Measurements from ENCODE around the gene PC. TPM values are rescaled to one million over a fixed set of nuclear protein-coding genes. Genes with fewer than 3 reads are reported as not detected.

Gene PC
- total and polyA plus RNA-seq, 9 of the 15 experiments (the other 6 are each of a cell fraction or from before 2014, with no cell fraction given) = 0.94 to 38.0 (median 8.7) TPM

DNA sequence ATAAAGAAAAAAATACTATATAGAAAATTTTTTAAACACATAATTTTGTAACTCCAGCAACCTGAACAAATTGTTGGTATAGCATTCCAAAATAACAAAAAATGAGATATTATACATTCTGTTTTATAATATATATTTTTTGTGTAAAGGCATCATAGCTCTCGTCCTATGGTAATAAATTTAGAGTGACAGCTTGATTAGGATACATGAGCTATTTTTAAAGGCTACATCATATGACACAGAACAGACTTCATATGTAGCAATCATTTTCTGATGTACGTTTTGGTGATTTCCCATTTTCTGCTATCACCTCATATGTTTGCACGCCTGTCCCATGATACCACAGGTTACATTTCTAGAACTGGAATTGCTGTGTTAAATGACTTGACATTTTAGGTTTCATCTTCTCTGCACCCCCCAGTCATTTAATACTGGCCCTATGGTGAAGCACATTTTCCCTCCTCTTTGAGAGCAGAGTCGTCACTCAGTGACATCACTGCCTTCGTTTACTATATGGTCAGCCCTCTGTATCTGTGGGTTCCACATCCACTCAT, 19.5 kb downstream of the PC start:
- peak; percentile 55 for FAIRE-seq
- no peaks in the 10 kb centered on the region for H3K27me3 ChIP-seq (ENCODE audit: control insufficient read depth in 2 of 2, insufficient read depth in 2 of 2, low read length in 2 of 2)
- ChIA-PET POLR2A (interaction anchor here (0.5 to 0.9 kb wide), 2 partner anchors 16 to 46 kb away, joined by 3 read pairs; no protein-coding TSS in a partner anchor), CTCF (ENCODE audit: low intra/inter-chr PET ratio) (no interaction called here)
- no TSS peak for BruUV-seq (replicated peaks)
- ATAC-seq = no peak
- H3K79me2 ChIP-seq (ENCODE audit: control insufficient read depth, insufficient read depth, low read length) = no peaks in the 10 kb centered on the region; the same call in 2 of the 3 replicates
- no peaks in the 10 kb centered on the region for H4K20me1 ChIP-seq (replicated peaks; ENCODE audit: control insufficient read depth, insufficient read depth, low read length)
- intact Hi-C loops (cut with micrococcal nuclease) (no loop called here), in situ Hi-C loops (cut with MboI) (no loop called here)
- peaks cover 3% of the 10 kb centered on the region; the same call in 2 of the 3 replicates for H3K36me3 ChIP-seq (ENCODE audit: control insufficient read depth, insufficient read depth, low read length)
- H3K9me1 ChIP-seq (ENCODE audit: control insufficient read depth, insufficient read depth, low read length) = no peaks in the 10 kb centered on the region
- TF ChIP-seq PHF20 (IDR thresholded peaks at IDR 0.05; ENCODE audit: partially characterized antibody) (no peak), NFE2 (IDR thresholded peaks at IDR 0.05; ENCODE audit: low read depth) (peak; percentile 33; the same call in 1 of the 2 replicates), ZNF830 (CRISPR knock-in tag; IDR thresholded peaks at IDR 0.05) (no peak), MAFG (tag; conservative IDR thresholded peaks at IDR 0.05) (peak; percentile 54), ARID1B (IDR thresholded peaks at IDR 0.05) (0 out of 2 replicates have a peak, but pooled peaks have one; percentile 7), C11orf30 (IDR thresholded peaks at IDR 0.05; ENCODE audit: low read depth) (peak; percentile 44; the same call in 1 of the 2 replicates), MEF2D (tag; conservative IDR thresholded peaks at IDR 0.05; ENCODE audit: low read depth) (peak; percentile 74), ZNF316 (IDR thresholded peaks at IDR 0.05) (peak; percentile 45; the same call in 1 of the 2 replicates), HDGF (IDR thresholded peaks at IDR 0.05) (no peak), MEIS2 (IDR thresholded peaks at IDR 0.05; ENCODE audit: partially characterized antibody) (peak; percentile 89)
- TF ChIP-seq, protein P1, sequence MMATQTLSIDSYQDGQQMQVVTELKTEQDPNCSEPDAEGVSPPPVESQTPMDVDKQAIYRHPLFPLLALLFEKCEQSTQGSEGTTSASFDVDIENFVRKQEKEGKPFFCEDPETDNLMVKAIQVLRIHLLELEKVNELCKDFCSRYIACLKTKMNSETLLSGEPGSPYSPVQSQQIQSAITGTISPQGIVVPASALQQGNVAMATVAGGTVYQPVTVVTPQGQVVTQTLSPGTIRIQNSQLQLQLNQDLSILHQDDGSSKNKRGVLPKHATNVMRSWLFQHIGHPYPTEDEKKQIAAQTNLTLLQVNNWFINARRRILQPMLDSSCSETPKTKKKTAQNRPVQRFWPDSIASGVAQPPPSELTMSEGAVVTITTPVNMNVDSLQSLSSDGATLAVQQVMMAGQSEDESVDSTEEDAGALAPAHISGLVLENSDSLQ (IDR thresholded peaks at IDR 0.05) = peak; percentile 82
- TF ChIP-seq, protein P2, sequence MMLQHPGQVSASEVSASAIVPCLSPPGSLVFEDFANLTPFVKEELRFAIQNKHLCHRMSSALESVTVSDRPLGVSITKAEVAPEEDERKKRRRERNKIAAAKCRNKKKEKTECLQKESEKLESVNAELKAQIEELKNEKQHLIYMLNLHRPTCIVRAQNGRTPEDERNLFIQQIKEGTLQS (IDR thresholded peaks at IDR 0.05) = peak; percentile 19; the same call in 1 of the 2 replicates
- TF ChIP-seq, protein P2 (CRISPR knock-in tag; conservative IDR thresholded peaks at IDR 0.05) = no peak
- TF ChIP-seq, protein P3, sequence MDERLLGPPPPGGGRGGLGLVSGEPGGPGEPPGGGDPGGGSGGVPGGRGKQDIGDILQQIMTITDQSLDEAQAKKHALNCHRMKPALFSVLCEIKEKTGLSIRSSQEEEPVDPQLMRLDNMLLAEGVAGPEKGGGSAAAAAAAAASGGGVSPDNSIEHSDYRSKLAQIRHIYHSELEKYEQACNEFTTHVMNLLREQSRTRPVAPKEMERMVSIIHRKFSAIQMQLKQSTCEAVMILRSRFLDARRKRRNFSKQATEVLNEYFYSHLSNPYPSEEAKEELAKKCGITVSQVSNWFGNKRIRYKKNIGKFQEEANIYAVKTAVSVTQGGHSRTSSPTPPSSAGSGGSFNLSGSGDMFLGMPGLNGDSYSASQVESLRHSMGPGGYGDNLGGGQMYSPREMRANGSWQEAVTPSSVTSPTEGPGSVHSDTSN (CRISPR knock-in tag; IDR thresholded peaks at IDR 0.05; ENCODE audit: low read depth) = no peak
- TF ChIP-seq, protein P3 (tag; conservative IDR thresholded peaks at IDR 0.05; ENCODE audit: low read depth) = peak; percentile 68
- TF ChIP-seq, protein P4, sequence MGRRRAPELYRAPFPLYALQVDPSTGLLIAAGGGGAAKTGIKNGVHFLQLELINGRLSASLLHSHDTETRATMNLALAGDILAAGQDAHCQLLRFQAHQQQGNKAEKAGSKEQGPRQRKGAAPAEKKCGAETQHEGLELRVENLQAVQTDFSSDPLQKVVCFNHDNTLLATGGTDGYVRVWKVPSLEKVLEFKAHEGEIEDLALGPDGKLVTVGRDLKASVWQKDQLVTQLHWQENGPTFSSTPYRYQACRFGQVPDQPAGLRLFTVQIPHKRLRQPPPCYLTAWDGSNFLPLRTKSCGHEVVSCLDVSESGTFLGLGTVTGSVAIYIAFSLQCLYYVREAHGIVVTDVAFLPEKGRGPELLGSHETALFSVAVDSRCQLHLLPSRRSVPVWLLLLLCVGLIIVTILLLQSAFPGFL (CRISPR knock-in tag; IDR thresholded peaks at IDR 0.05) = no peak
- no peak for DNase-seq (ENCODE audit: extremely low read depth in 1 of 4, low spot score in 3 of 4)
- no peak overlapping the region for H3K27ac ChIP-seq (ENCODE audit: extremely low read depth, low read depth, low read length)
- H3K4me3 ChIP-seq = no peak overlapping the region
- H2AFZ ChIP-seq (ENCODE audit: low read depth, low read length) = no peak overlapping the region
- no peak overlapping the region for H3K4me2 ChIP-seq (ENCODE audit: insufficient read depth, low read length)
- no peak overlapping the region for H3K9ac ChIP-seq (ENCODE audit: insufficient read depth in 1 of 2, low read depth in 2 of 2, low read length in 2 of 2)
- 43% methylated on average over 5 of the region's 5 CpGs for WGBS (ENCODE audit: insufficient coverage, low coverage, missing lambda C conversion rate)
- peaks cover 16 to 33% of the 10 kb centered on the region in 2 experiments; a peak in 4 of 5 replicates for H3K4me1 ChIP-seq (replicated peaks in 1 of 2; ENCODE audit: control insufficient read depth in 2 of 2, insufficient read depth in 2 of 2, low read length in 2 of 2)
- no peaks in the 10 kb centered on the region for H3K9me3 ChIP-seq (replicated peaks; ENCODE audit: control insufficient read depth, insufficient read depth, low read depth, low read length)
